Activated CD4-positive, alpha-beta T cell treated with anti-CD3 and anti-CD28 coated beads for 48 hours (primary cell): ENCODE measurements around the gene EFNB3.

Experiments
- DNase-seq: peaks from one replicate; pipeline ENCODE4 v3.0.0-alpha.2; 2020

Gene EFNB3

DNA sequence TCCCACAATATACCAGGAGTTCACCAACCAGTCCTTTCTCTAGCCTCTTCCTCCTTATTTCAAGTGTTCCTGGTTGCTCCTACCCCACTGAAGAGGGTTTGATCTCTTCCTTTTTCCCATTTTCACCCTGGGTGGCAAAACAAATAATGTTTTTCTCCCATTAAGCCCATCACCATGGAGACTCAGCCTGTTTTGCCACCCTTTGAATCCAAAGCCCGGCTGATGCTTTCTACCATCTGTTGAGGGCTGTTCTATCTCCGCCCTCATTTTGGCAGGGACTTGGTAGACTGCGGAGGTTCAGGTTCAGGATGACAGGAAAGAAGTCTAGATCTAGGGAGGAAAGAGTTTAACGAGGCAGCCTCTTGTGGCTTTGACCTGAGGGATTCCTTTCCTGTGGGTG, 15.1 kb downstream of the EFNB3 start:
- DNase-seq, result no peak

GRCh38 chr17:7721612-7722011, 16.6 kb downstream of the EFNB3 start:
- no peak for DNase-seq

DNA sequence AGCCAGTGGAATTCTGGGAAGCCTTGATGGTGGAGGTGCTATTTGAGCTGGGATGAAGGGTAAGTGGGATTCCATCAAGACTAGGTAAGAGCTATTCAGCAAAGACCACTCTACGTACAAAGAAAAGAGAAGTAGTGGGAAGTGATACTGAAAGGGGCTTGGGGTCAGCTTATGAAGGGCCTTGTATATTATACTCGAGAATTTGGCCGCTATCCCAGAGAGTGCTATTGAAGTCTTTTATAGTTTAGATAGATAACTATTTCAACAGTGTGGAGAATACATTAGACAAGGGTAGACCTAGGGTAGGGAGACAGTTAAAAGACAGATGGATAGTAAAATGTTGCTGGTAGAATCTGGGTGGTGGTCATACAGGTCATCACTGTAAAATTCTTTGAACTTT, 22.9 kb downstream of the EFNB3 start:
- DNase-seq, result no peak

GRCh38 chr17:7729816-7730215, 24.8 kb downstream of the EFNB3 start:
- no peak for DNase-seq

GRCh38 chr17:7732981-7733539, 28.1 kb downstream of the EFNB3 start:
- DNase-seq, result no peak

GRCh38 chr17:7737601-7738000, 32.6 kb downstream of the EFNB3 start:
- no peak for DNase-seq

GRCh38 chr17:7739746-7740145, 34.7 kb downstream of the EFNB3 start:
- DNase-seq, result no peak

GRCh38 chr17:7740481-7741001, 35.5 kb downstream of the EFNB3 start:
- DNase-seq, result no peak

GRCh38 chr17:7742729-7743128, 37.7 kb downstream of the EFNB3 start:
- DNase-seq, result no peak

DNA sequence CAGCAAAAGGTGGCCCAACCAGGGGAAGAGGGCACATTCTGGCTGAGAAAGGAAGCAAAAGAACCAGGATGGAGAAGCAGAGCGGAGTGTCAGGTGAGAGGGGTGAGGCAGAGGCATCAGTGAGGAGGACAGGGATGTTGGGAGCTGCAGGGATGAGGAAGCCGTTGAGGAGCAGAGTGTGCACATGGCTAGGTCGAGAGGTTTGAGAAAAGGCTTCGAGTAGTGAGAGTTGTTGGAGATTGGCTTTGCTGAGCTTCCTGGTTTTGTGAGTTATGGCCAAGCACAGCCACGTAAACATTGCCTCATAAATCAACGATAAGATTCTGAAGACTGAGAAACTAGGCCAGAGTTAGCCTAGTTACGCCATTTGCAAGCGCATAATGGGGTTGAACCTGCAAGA, 39.4 kb downstream of the EFNB3 start:
- no peak for DNase-seq

GRCh38 chr17:7745748-7746470, 40.9 kb downstream of the EFNB3 start:
- no peak for DNase-seq

DNA sequence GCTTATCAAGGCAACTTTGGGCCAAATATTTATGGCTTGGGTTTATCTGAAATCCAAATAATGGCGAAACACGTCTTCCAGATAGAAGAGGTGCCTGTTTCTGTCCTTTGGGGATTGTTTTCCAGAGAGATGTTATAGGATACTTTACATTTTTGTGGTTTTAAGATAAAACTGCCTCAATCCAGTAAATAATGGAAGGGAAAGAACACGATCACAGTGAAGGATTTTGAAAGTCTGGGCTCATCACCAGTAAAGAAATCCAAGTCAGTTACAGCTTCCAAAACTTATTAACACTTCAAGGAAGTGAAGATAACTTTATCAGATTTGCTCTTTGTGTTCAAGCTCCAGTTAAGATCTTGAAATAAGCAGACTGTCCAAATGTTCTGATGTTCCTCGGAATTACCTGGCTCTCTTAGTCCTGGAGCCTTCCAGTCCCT, 42.7 kb downstream of the EFNB3 start:
- no peak for DNase-seq

DNA sequence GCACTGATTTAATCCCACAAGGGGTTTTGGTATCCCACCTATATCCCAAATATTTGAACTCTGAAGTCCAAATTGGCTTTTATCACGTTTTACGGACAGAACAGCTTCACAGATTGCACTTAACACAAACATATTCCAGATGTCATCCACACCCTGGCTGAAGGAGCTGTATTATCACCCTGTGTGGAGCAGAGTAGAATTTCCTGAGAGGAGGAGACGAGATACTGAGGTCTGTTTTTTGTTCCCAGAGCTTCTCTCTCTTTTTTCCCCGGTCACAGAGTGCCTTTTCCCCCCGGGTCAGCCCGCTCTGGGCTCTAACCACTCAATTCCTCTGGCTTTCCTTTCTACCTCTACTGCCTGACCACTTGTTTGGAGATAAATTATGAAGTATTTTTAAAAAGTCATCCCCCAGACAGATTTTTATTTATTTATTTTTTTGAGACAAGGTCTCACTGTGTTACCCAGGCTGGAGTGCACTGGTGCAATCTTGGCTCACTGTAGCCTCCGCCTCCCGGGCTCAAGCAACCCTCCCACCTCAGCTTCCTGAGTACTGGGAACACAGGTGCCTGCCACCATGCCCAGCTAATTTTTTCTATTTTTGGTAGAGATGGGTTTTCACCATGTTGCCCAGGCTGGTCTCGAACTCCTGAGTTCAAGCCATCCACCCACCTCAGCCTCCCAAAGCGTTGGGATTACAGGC, 43.2 kb downstream of the EFNB3 start:
- no peak for DNase-seq

DNA sequence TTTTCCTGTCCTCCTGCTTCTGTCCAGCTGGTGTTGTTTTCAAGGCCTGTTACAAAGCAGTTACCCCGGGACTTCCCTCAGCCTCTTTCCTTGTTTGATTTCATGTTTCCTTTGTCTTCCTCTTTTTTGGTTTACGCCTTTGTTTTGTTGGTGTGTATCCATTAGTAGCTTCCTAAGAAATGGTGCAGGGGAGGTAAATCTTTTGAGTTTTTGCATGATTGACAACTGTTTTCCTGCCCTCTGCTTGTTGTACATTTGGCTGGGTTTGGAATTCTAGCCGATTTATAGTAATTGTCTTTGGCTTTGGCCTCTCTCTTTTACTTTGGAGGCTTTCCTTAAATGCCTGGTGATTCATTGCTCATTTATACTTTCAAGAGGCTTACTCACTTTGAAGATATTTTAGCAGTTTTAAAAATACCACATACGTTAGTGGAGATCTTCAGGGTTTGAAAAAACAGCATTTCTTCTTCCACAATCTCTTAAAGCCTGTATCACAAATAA, 45.4 kb downstream of the EFNB3 start:
- no peak for DNase-seq

- DNase-seq, result no peak
Observed at GRCh38 chr17:7754656-7755055, 49.7 kb downstream of the EFNB3 start.

GRCh38 chr17:7755095-7755890, 50.3 kb downstream of the EFNB3 start:
- no peak for DNase-seq

DNA sequence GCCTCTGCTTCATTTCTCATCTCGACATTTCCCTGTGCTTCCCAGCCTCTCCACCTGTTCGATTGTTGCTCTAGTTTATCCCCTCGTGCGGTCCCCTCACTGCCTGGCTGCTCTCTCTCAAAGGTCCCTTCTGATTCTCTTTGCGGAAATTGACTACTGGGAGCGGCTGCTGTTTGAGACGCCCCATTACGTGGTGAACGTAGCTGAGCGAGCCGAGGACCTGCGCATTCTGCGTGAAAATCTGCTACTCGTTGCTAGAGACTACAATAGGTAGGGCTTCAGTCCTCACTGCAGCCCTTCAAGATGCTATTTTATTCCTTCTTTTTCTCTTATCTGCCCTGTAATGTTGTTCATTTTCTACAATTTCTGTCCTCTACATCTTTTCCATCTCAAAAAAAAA, 52.0 kb downstream of the EFNB3 start:
- DNase-seq, result no peak
